HFFc6 (cell line): ENCODE results near the gene SLC37A4. TPM values are rescaled to one million over a fixed set of nuclear protein-coding genes. Genes with fewer than 3 reads are reported as not detected.

Source experiments
- microRNA-seq: library from miRNA; unstranded; fragments of <30 nt; microRNA quantifications from one replicate; pipeline ENCODE4, GENCODE V29; 2019
- total RNA-seq, 6 experiments: library from RNA; stranded (reverse); fragmentation: NEBNext Ultra II Directional; extraction: Animal tissue kit (Norgen Biotek cat#: 25700); gene quantifications; 2 replicates in 1 of 6; 3 replicates in 5 of 6; pipeline ENCODE4 v1.2.3, GENCODE V29; 2021

Gene SLC37A4
- total RNA-seq, 6 experiments from 2014 or later = 7.1 to 12.0 (median 10.3) TPM

Small RNA genes within 50 kb of the gene (microRNA-seq; reads per million reads assigned to microRNA genes)
- not detected for gene MIR3656

Other genes starting within 250 kb of the SLC37A4 start
- gene DDX6, start 239.7 kb downstream of the SLC37A4 start, total RNA-seq = 100 to 1,000 TPM; 127 to 151 (median 133) TPM
- gene CXCR5, start 147.0 kb downstream of the SLC37A4 start, total RNA-seq = under 1 TPM in 1 of 6 experiments, not detected in 5; 0.06 TPM
- gene BCL9L, start 105.0 kb downstream of the SLC37A4 start, total RNA-seq = 100 to 1,000 TPM; 120 to 135 (median 127) TPM
- under 1 TPM in 4 of 6 experiments, not detected in 2; 0.19 to 0.83 (median 0.29) TPM for gene UPK2, start 74.6 kb downstream of the SLC37A4 start, total RNA-seq
- gene FOXR1, start 59.1 kb downstream of the SLC37A4 start, total RNA-seq = not detected
- 10 to 100 TPM; 15.5 to 19.1 (median 17.0) TPM for gene CENATAC, start 32.7 kb downstream of the SLC37A4 start, total RNA-seq
- gene RPS25, start 12.5 kb downstream of the SLC37A4 start, total RNA-seq = 100 to 1,000 TPM; 699 to 981 (median 857) TPM
- gene TRAPPC4, start 12.1 kb downstream of the SLC37A4 start, total RNA-seq = 10 to 100 TPM; 71.7 to 92.6 (median 81.4) TPM
- gene HYOU1, start 26.3 kb upstream of the SLC37A4 start, total RNA-seq = 100 to 1,000 TPM; 141 to 180 (median 163) TPM
- gene VPS11, start 36.9 kb upstream of the SLC37A4 start, total RNA-seq = 10 to 100 TPM; 27.4 to 31.4 (median 27.8) TPM
- 10 to 100 TPM; 31.1 to 45.6 (median 41.9) TPM for gene HMBS, start 54.0 kb upstream of the SLC37A4 start, total RNA-seq
- 10 to 100 TPM; 40.5 to 52.5 (median 49.1) TPM for gene DPAGT1, start 71.0 kb upstream of the SLC37A4 start, total RNA-seq
- gene C2CD2L, start 76.5 kb upstream of the SLC37A4 start, total RNA-seq = 10 to 100 TPM; 10.0 to 13.5 (median 10.8) TPM
- gene HINFP, start 90.7 kb upstream of the SLC37A4 start, total RNA-seq = 10 to 100 TPM in 4 of 6 experiments, 1 to 10 TPM in 2; 9.9 to 13.4 (median 11.3) TPM
- gene ABCG4, start 118.2 kb upstream of the SLC37A4 start, total RNA-seq = under 1 TPM; 0.05 to 0.50 (median 0.18) TPM
- 10 to 100 TPM; 11.8 to 14.5 (median 12.9) TPM for gene NLRX1, start 137.8 kb upstream of the SLC37A4 start, total RNA-seq
- gene NHERF4, start 154.6 kb upstream of the SLC37A4 start, total RNA-seq = not detected
- gene CBL, start 175.5 kb upstream of the SLC37A4 start, total RNA-seq = 10 to 100 TPM; 24.2 to 31.2 (median 26.1) TPM